ENCODE measurements around the gene ATXN1. TPM values are rescaled to one million over a fixed set of nuclear protein-coding genes. Genes with fewer than 3 reads are reported as not detected.
A peak's percentile ranks its signal among the peaks of the same experiment; 100 is the strongest.

ATXN1 gene
- total and polyA plus RNA-seq, 3 donors from 2014 or later, result 12.8 to 84.1 (median 64.3) TPM

GRCh38 chr6:16759646-16760515, 1.4 kb downstream of the ATXN1 start:
- H3K4me3 ChIP-seq, result peak overlapping the region; percentile 87 to 90
- TF ChIP-seq POLR2A (IDR thresholded peaks at IDR 0.05), result no peak
- TF ChIP-seq CTCF (IDR thresholded peaks at IDR 0.05), result peak in 1 of 3 experiments; percentile 22
- intact Hi-C loops (cut with DNase I; ENCODE audit: low total_unique reads), result loop anchor here (5.0 to 10.0 kb wide), 2 partner anchors 235 to 423 kb away; no protein-coding TSS in a partner anchor
- no peaks in the 10 kb centered on the region for H3K27me3 ChIP-seq
- 0 to 1% methylated on average over 31 to 74 of the region's 87 CpGs for WGBS, 2 donors
- H3K36me3 ChIP-seq (ENCODE audit: low read depth, missing control alignments), result no peaks in the 10 kb centered on the region
- peaks cover 24% of the 10 kb centered on the region for H3K4me1 ChIP-seq
- peak overlapping the region; percentile 95 to 97 for H3K27ac ChIP-seq
- no peaks in the 10 kb centered on the region for H3K9me3 ChIP-seq
- peak; percentile 90 for DNase-seq

- DNase-seq, result peak; percentile 36
- H3K9me3 ChIP-seq, result no peaks in the 10 kb centered on the region
- peak overlapping the region; percentile 95 to 97 for H3K27ac ChIP-seq
- no peaks in the 10 kb centered on the region for H3K36me3 ChIP-seq (ENCODE audit: low read depth, missing control alignments)
- intact Hi-C loops (cut with DNase I; ENCODE audit: low total_unique reads), result no loop called here
- H3K4me3 ChIP-seq, result peak overlapping the region; percentile 87 to 90
- WGBS, 2 donors, result 1% methylated on average over 8 of the region's 8 CpGs
- H3K4me1 ChIP-seq, result peaks cover 24% of the 10 kb centered on the region
- no peaks in the 10 kb centered on the region for H3K27me3 ChIP-seq
- TF ChIP-seq POLR2A (IDR thresholded peaks at IDR 0.05) (no peak), CTCF (IDR thresholded peaks at IDR 0.05) (no peak)
Measured at GRCh38 chr6:16759181-16759645, 2.0 kb downstream of the ATXN1 start.

GRCh38 chr6:16758163-16758975, 2.9 kb downstream of the ATXN1 start:
- Histone ChIP-seq H3K9me3 (no peaks in the 10 kb centered on the region), H3K4me1 (peaks cover 24% of the 10 kb centered on the region), H3K36me3 (ENCODE audit: low read depth, missing control alignments) (no peaks in the 10 kb centered on the region), H3K27ac (peak overlapping the region in 1 of 2 donors; percentile 95), H3K4me3 (peak overlapping the region in 1 of 2 donors; percentile 90), H3K27me3 (no peaks in the 10 kb centered on the region)
- 26 to 31% methylated on average over 9 of the region's 9 CpGs for WGBS, 2 donors
- peak; percentile 36 for DNase-seq
- intact Hi-C loops (cut with DNase I; ENCODE audit: low total_unique reads), result no loop called here
- TF ChIP-seq POLR2A (IDR thresholded peaks at IDR 0.05) (no peak), CTCF (IDR thresholded peaks at IDR 0.05) (no peak)

GRCh38 chr6:16757332-16757731, 3.9 kb downstream of the ATXN1 start:
- H3K27me3 ChIP-seq, result no peaks in the 10 kb centered on the region
- H3K4me1 ChIP-seq, result peaks cover 19% of the 10 kb centered on the region
- H3K9me3 ChIP-seq, result no peaks in the 10 kb centered on the region
- no peak for DNase-seq
- H3K27ac ChIP-seq, result no peak overlapping the region
- H3K4me3 ChIP-seq, result no peak overlapping the region
- WGBS, 2 donors, result 52 to 55% methylated on average over 1 of the region's 1 CpG
- H3K36me3 ChIP-seq (ENCODE audit: low read depth, missing control alignments), result no peaks in the 10 kb centered on the region
- TF ChIP-seq POLR2A (IDR thresholded peaks at IDR 0.05) (no peak), CTCF (IDR thresholded peaks at IDR 0.05) (no peak)
- intact Hi-C loops (cut with DNase I; ENCODE audit: low total_unique reads), result no loop called here

All from testis (tissue), 3 donors.